Measurements from ENCODE around the gene PRKRIP1.

Gene PRKRIP1

GRCh38 chr7:102395873-102396709, at the start of gene PRKRIP1 (continued):
- no peak for TF ChIP-seq ZNF488 (tag by site-specific recombination; IDR thresholded peaks at IDR 0.05)
- TF ChIP-seq ZNF701 (tag by site-specific recombination; IDR thresholded peaks at IDR 0.05), result no peak
- TF ChIP-seq GLIS2 (tag by site-specific recombination; IDR thresholded peaks at IDR 0.05), result peak; percentile 82
- TF ChIP-seq ZNF132 (tag by site-specific recombination; IDR thresholded peaks at IDR 0.05; ENCODE audit: borderline replicate concordance), result no peak
- TF ChIP-seq HOXD13 (CRISPR knock-in tag; IDR thresholded peaks at IDR 0.05; ENCODE audit: borderline replicate concordance), result no peak
- TF ChIP-seq ZBTB6 (tag by site-specific recombination; IDR thresholded peaks at IDR 0.05), result no peak
- no peak for TF ChIP-seq ZNF311 (tag by site-specific recombination; IDR thresholded peaks at IDR 0.05; ENCODE audit: borderline replicate concordance)
- TF ChIP-seq ZNF350 (tag by site-specific recombination; IDR thresholded peaks at IDR 0.05), result no peak
- TF ChIP-seq ZNF16 (tag by site-specific recombination; IDR thresholded peaks at IDR 0.05; ENCODE audit: low read depth), result no peak
- peak; percentile 53 for TF ChIP-seq KLF9 (tag by site-specific recombination; IDR thresholded peaks at IDR 0.05; ENCODE audit: low read depth)
- no peak for TF ChIP-seq ZNF529 (tag by site-specific recombination; IDR thresholded peaks at IDR 0.05; ENCODE audit: insufficient replicate concordance)
- TF ChIP-seq ZNF580 (tag by site-specific recombination; IDR thresholded peaks at IDR 0.05), result 0 out of 2 replicates have a peak, but pooled peaks have one; percentile 19
- TF ChIP-seq ZNF514 (tag by site-specific recombination; IDR thresholded peaks at IDR 0.05), result no peak
- TF ChIP-seq ZNF623 (tag by site-specific recombination; IDR thresholded peaks at IDR 0.05), result no peak
- no peak for TF ChIP-seq REPIN1 (tag by site-specific recombination; IDR thresholded peaks at IDR 0.05; ENCODE audit: low read depth)
- no peak for TF ChIP-seq ZBTB21 (tag by site-specific recombination; IDR thresholded peaks at IDR 0.05)
- no peak for TF ChIP-seq ZNF239 (tag by site-specific recombination; IDR thresholded peaks at IDR 0.05)
- peak; percentile 88 for TF ChIP-seq ZNF341 (tag by site-specific recombination; IDR thresholded peaks at IDR 0.05; ENCODE audit: low read depth)
- peak; percentile 47; the same call in 1 of the 2 replicates for TF ChIP-seq ZSCAN5A (tag by site-specific recombination; IDR thresholded peaks at IDR 0.05)
- TF ChIP-seq BCL11A (tag by site-specific recombination; IDR thresholded peaks at IDR 0.05; ENCODE audit: low read depth), result no peak
- no peak for TF ChIP-seq ZNF202 (tag by site-specific recombination; IDR thresholded peaks at IDR 0.05; ENCODE audit: borderline replicate concordance)
- TF ChIP-seq ZNF664 (tag by site-specific recombination; IDR thresholded peaks at IDR 0.05), result no peak
- no peak for TF ChIP-seq TRIM28 (IDR thresholded peaks at IDR 0.05; ENCODE audit: borderline replicate concordance, low read length)
- TF ChIP-seq ZBTB26 (tag by site-specific recombination; optimal IDR thresholded peaks at IDR 0.05), result peak; percentile 33
- no peak; the same call in 1 of the 2 replicates for TF ChIP-seq ZNF513 (tag by site-specific recombination; IDR thresholded peaks at IDR 0.05)
- TF ChIP-seq ZNF707 (tag by site-specific recombination; IDR thresholded peaks at IDR 0.05), result no peak
- TF ChIP-seq ZNF112 (tag by site-specific recombination; IDR thresholded peaks at IDR 0.05), result no peak
- TF ChIP-seq ZNF585B (tag by site-specific recombination; IDR thresholded peaks at IDR 0.05), result no peak
- no peak for TF ChIP-seq PRDM1 (tag by site-specific recombination; IDR thresholded peaks at IDR 0.05)
- TF ChIP-seq ZBTB49 (tag by site-specific recombination; IDR thresholded peaks at IDR 0.05; ENCODE audit: low read depth), result no peak
